Osteoblast (primary cell): ENCODE measurements around the gene DYNLRB1. TPM values are rescaled to one million over a fixed set of nuclear protein-coding genes. Genes with fewer than 3 reads are reported as not detected.
A peak's percentile ranks its signal among the peaks of the same experiment; 100 is the strongest.

Experiments used
- DNase-seq: peaks from one replicate; pipeline ENCODE4 v3.0.0; 2011; ENCODE audit warnings: low spot score, mixed read lengths; ENCODE audit not compliant: insufficient read length; ENCODE audit errors: missing footprints
- H2AFZ ChIP-seq: 2 replicates; pipeline ENCODE4 v1.6.0; 2011; ENCODE audit warnings: mild to moderate bottlenecking, low read length
- H3K27ac ChIP-seq: 2 replicates; pipeline ENCODE4 v1.5.1; 2011; ENCODE audit warnings: mild to moderate bottlenecking, low read depth, low read length, moderate library complexity
- H3K27me3 ChIP-seq: 2 replicates; pipeline ENCODE4 v1.6.0; 2012; ENCODE audit warnings: mild to moderate bottlenecking, control low read depth, inconsistent platforms, low read length, moderate library complexity; ENCODE audit not compliant: insufficient read depth
- H3K36me3 ChIP-seq: 2 replicates; pipeline ENCODE4 v1.5.1; 2011; ENCODE audit warnings: mild to moderate bottlenecking, low read length, control low read depth, moderate library complexity; ENCODE audit not compliant: insufficient read depth
- H3K4me1 ChIP-seq: 2 replicates; pipeline ENCODE4 v1.5.1; 2011; ENCODE audit warnings: mild to moderate bottlenecking, low read length, control low read depth, moderate library complexity; ENCODE audit not compliant: insufficient read depth
- H3K4me2 ChIP-seq: 2 replicates; pipeline ENCODE4 v1.6.0; 2011; ENCODE audit warnings: mild to moderate bottlenecking, low read length; ENCODE audit not compliant: insufficient read depth
- H3K4me3 ChIP-seq: fragments of 200-600 bp; sonication (generic); 3 replicates; pipeline ENCODE4 v1.5.1; 2012; ENCODE audit warnings: mild to moderate bottlenecking, low read length, inconsistent platforms; ENCODE audit not compliant: insufficient read depth
- H3K79me2 ChIP-seq: 2 replicates; pipeline ENCODE4 v1.6.0; 2012; ENCODE audit warnings: mild to moderate bottlenecking, low read length, control low read depth, inconsistent platforms; ENCODE audit not compliant: insufficient read depth
- H3K9me3 ChIP-seq: 2 replicates; pipeline ENCODE4 v1.5.1; 2011; ENCODE audit warnings: low read depth, low read length, control low read depth
- H4K20me1 ChIP-seq: 2 replicates; pipeline ENCODE4 v1.6.0; 2012; ENCODE audit warnings: mild to moderate bottlenecking, low read length, control low read depth; ENCODE audit not compliant: insufficient read depth
- CTCF ChIP-seq: IDR thresholded peaks from 2 replicates; pipeline ENCODE4 v1.5.1; 2011; ENCODE audit warnings: mild to moderate bottlenecking, low read depth, low read length, moderate library complexity; ENCODE audit errors: extremely low read depth
- total RNA-seq: library from RNA; depleted of rRNA; stranded (reverse); fragments of >200 nt; gene quantifications from 2 replicates; pipeline ENCODE4 v1.2.3, GENCODE V29; 2012

DYNLRB1 gene
- total RNA-seq, 1 donor: 51.0 TPM

- DNase-seq: no peak
- Histone ChIP-seq H4K20me1 (peaks cover 26% of the 10 kb centered on the region), H3K4me2 (no peak overlapping the region)
Observed at GRCh38 chr20:34537651-34538050, 21.4 kb downstream of the DYNLRB1 start.

GRCh38 chr20:34538671-34539123, 22.5 kb downstream of the DYNLRB1 start:
- H3K36me3 ChIP-seq: peaks cover 74% of the 10 kb centered on the region
- no peak overlapping the region for H3K27ac ChIP-seq
- H3K4me2 ChIP-seq: no peak overlapping the region
- H3K4me3 ChIP-seq: no peak overlapping the region
- H4K20me1 ChIP-seq: peaks cover 21% of the 10 kb centered on the region
- no peaks in the 10 kb centered on the region for H3K4me1 ChIP-seq
- H3K79me2 ChIP-seq: peaks cover 6% of the 10 kb centered on the region
- peak; percentile 95 for TF ChIP-seq CTCF
- no peaks in the 10 kb centered on the region for H3K9me3 ChIP-seq
- no peak overlapping the region for H2AFZ ChIP-seq
- no peaks in the 10 kb centered on the region for H3K27me3 ChIP-seq
- peak; percentile 44 for DNase-seq

More at GRCh38 chr20:34537651-34538050, 21.4 kb downstream of the DYNLRB1 start:
- peaks cover 79% of the 10 kb centered on the region for H3K36me3 ChIP-seq
- no peaks in the 10 kb centered on the region for H3K9me3 ChIP-seq
- no peak overlapping the region for H3K4me3 ChIP-seq
- H3K79me2 ChIP-seq: peaks cover 13% of the 10 kb centered on the region
- TF ChIP-seq CTCF: no peak
- H3K27me3 ChIP-seq: no peaks in the 10 kb centered on the region
- no peak overlapping the region for H2AFZ ChIP-seq
- H3K4me1 ChIP-seq: no peaks in the 10 kb centered on the region
- no peak overlapping the region for H3K27ac ChIP-seq

- peaks cover 67% of the 10 kb centered on the region for H3K36me3 ChIP-seq
- H3K4me2 ChIP-seq: no peak overlapping the region
- no peak for TF ChIP-seq CTCF
Observed at GRCh38 chr20:34539756-34540155, 23.5 kb downstream of the DYNLRB1 start.

GRCh38 chr20:34540596-34541263, 24.5 kb downstream of the DYNLRB1 start:
- no peak for TF ChIP-seq CTCF

More at GRCh38 chr20:34539756-34540155, 23.5 kb downstream of the DYNLRB1 start:
- Histone ChIP-seq H3K79me2 (no peaks in the 10 kb centered on the region), H3K27me3 (no peaks in the 10 kb centered on the region), H3K9me3 (no peaks in the 10 kb centered on the region), H4K20me1 (peaks cover 21% of the 10 kb centered on the region), H2AFZ (no peak overlapping the region), H3K27ac (no peak overlapping the region), H3K4me1 (no peaks in the 10 kb centered on the region), H3K4me3 (no peak overlapping the region)
- no peak for DNase-seq

More at GRCh38 chr20:34540596-34541263, 24.5 kb downstream of the DYNLRB1 start:
- Histone ChIP-seq H3K9me3 (no peaks in the 10 kb centered on the region), H3K27me3 (no peaks in the 10 kb centered on the region), H3K79me2 (no peaks in the 10 kb centered on the region), H3K36me3 (peaks cover 57% of the 10 kb centered on the region), H3K4me2 (no peak overlapping the region), H4K20me1 (peaks cover 21% of the 10 kb centered on the region), H3K4me1 (no peaks in the 10 kb centered on the region), H3K27ac (no peak overlapping the region), H3K4me3 (no peak overlapping the region), H2AFZ (no peak overlapping the region)
- peak; percentile 59 for DNase-seq
